ENCODE data around the gene UPK3B.
"Not testable (repeated sequence)": the region's sequence is repeated elsewhere in the genome, so short reads cannot be mapped to it uniquely, and the experiment has no call there.

The UPK3B gene

DNA sequence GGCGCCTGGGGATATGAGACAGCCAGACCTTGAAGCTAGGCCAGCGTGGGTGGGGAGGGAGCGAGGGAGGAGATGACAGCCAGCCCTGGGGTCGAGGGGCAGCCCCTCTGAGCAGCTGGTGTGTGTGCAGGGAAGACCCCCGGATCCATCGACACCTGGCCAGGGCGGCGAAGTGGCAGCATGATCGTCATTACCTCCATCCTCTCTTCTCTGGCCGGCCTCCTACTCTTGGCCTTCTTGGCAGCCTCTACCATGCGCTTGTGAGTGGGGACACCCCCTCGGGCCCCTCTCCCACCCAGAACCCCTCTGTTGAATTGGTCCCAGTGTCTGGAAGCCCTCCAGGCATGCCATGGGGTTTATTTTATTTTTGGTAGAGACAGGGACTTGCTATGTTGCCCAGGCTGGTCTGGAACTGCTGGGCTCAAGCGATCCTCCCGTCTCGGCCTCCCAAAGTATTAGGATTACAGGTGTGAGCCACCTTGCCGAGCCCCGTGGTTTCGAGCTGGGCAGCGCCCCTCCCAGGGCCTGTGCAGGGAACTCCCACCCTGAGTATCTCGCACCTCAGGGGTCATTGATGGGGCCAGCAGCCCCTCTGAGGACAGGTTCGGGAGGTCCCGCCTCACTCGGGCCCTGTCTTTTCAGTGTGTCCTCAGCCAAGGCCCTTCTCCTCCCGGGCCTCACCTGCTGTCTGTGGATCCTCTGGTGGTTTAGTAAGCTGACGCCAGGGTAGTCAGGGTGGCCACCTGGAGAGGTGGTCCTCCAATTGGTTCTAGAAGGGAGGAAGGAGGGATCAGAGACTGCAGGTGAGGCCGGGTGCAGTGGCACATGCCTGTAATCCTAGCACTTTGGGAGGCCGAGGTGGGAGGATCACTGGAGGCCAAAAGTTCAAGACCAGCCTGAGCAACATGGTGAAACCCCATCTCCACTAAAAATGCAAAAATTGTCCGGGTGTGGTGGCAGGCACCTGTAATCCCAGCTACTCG, 3.8 kb downstream of the UPK3B start:
- H3K4me3 Mint-ChIP-seq = no peak overlapping the region
- peaks cover 1% of the 10 kb centered on the region for H3K27me3 Mint-ChIP-seq
- H3K36me3 Mint-ChIP-seq = no peaks in the 10 kb centered on the region
- H3K27ac Mint-ChIP-seq = no peak overlapping the region
- no peak for ATAC-seq (ENCODE audit: low read depth)
- no peaks in the 10 kb centered on the region for H3K9me3 Mint-ChIP-seq
- DNase-seq (ENCODE audit: low spot score in 2 of 2) = no peak
- H3K4me1 Mint-ChIP-seq = no peaks in the 10 kb centered on the region

DNA sequence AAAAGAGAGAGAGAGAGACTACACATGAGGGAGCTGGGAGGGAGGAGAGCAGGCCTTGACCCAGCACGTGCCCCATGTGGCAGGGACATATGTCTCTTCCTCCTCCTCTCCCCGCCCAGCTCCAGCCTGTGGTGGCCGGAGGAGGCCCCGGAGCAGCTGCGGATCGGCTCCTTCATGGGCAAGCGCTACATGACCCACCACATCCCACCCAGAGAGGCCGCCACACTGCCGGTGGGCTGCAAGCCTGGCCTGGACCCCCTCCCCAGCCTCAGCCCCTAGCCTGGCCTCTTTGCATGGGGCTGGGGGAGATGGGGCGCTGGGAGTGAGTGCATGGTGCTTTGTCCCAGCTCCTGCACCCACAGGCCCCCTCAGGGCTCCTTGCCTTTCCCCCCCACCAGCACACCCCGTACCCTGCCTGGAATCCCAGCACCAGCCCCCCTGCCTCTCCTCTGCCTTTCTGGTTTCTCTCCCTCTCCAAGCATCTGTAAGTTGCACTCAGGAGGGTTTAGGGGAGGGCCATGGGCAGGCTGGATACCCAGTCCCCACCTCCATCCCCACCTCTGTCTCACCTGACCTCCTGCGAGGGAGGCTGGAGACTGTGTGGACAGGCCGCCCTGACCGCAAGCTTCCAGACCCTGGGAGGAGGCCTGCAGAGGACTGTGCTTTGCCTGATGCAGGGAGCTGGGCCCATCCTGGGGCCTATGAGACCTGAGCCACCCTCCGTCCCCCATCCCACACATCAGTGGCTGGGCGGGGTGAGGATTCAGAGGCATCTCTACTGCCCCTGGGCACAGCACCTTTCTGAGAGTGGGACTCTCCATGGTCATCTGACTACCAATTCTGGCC, 4.8 kb downstream of the UPK3B start:
- DNase-seq (ENCODE audit: low spot score in 2 of 2) (no peak), ATAC-seq (ENCODE audit: low read depth) (no peak)
- Mint-ChIP-seq H3K9me3 (no peaks in the 10 kb centered on the region), H3K36me3 (no peaks in the 10 kb centered on the region), H3K4me3 (no peak overlapping the region), H3K27me3 (peaks cover 1% of the 10 kb centered on the region), H3K27ac (no peak overlapping the region), H3K4me1 (no peaks in the 10 kb centered on the region)

DNA sequence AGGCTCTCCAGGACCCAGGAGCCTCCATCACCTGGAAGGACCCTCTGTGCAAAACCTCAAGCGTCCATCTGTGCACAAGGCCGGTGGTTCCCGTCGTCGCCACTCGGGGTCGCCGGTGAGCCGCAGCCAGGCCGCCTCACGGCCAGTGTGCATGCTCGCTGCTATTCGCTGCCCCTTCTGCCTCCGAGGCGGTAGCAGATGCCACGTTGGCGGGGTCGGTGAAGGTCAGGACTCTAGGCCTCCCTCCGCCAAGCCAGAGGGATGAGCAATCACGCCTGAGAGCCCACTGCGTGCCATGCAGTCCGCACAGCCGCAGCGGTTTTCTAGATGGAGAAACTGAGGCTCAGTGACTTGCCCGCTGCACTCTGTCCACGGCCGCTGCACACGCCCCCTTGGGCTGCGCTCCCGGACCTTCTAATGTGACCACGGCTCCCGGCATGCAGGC, 5.7 kb downstream of the UPK3B start:
- no peaks in the 10 kb centered on the region for H3K36me3 Mint-ChIP-seq
- no peaks in the 10 kb centered on the region for H3K4me1 Mint-ChIP-seq
- peak; percentile 77 for ATAC-seq (ENCODE audit: low read depth)
- peak; percentile 44 to 67 for DNase-seq (ENCODE audit: low spot score in 2 of 2)
- no peaks in the 10 kb centered on the region for H3K9me3 Mint-ChIP-seq
- peaks cover 1% of the 10 kb centered on the region for H3K27me3 Mint-ChIP-seq
- no peak overlapping the region for H3K27ac Mint-ChIP-seq
- no peak overlapping the region for H3K4me3 Mint-ChIP-seq

DNA sequence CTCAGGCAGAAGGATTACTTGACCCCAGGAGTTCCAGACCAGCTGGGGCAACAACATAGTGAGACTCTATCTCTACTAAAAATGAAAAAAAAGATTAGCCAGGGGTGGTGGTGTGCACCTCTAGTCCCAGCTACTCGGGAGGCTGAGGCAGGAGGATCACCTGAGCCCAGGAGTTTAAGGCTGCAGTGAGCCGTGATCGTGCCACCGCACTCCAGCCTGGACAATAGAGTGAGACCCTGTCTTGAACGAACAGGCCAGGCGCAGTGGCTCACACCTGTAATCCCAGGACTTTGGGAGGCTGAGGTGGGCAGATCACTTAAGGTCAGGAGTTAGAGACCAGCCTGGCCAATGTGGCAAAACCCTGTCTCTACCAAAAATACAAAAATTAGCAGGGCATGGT, 6.6 kb downstream of the UPK3B start:
- H3K4me1 Mint-ChIP-seq; ATAC-seq (ENCODE audit: low read depth); DNase-seq (ENCODE audit: low spot score in 2 of 2); H3K27me3 Mint-ChIP-seq; H3K4me3 Mint-ChIP-seq; H3K9me3 Mint-ChIP-seq; H3K27ac Mint-ChIP-seq; H3K36me3 Mint-ChIP-seq: not testable (repeated sequence)

DNA sequence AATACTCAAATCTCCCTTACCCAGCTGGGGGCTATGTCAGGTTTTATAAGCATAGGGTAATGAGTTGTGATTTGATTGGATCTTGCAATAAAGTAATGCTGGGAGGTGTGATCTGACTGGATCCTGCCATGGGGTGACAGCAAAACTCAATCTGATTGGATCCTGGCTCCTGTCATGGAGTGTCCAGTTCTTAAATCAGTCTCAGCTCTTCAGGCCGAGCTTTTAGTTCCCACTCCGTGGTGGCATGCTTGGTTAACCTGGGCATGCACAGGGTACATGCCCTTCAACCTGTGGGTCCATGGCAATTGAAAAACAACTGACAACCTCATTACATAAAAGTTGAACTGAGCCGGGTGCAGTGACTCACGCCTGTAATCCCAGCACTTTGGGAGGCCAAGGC, 15.8 kb downstream of the UPK3B start:
- DNase-seq (ENCODE audit: low spot score in 2 of 2); H3K4me1 Mint-ChIP-seq; H3K36me3 Mint-ChIP-seq; H3K9me3 Mint-ChIP-seq; H3K27me3 Mint-ChIP-seq; H3K4me3 Mint-ChIP-seq; ATAC-seq (ENCODE audit: low read depth); H3K27ac Mint-ChIP-seq: not testable (repeated sequence)

DNA sequence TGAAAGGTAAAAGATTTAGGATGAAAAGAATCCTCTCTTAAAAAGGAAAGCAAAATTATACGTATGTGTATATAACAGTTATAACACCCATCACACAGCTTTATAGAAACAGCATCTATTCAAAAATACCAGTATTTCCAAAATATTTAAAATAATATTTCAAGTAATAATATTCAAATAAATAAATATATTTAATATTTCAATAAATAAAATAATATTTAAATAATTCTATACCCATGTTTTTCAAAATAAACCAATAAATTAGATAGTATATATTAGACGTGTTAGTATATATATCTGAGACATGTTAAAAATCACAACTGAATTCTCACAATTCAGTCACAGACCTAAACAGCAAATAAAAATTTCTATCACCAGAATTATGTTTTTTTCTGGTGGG, 21.3 kb downstream of the UPK3B start:
- H3K9me3 Mint-ChIP-seq; H3K36me3 Mint-ChIP-seq; ATAC-seq (ENCODE audit: low read depth); H3K4me1 Mint-ChIP-seq; H3K4me3 Mint-ChIP-seq; H3K27me3 Mint-ChIP-seq; H3K27ac Mint-ChIP-seq; DNase-seq (ENCODE audit: low spot score in 2 of 2): not testable (repeated sequence)

DNA sequence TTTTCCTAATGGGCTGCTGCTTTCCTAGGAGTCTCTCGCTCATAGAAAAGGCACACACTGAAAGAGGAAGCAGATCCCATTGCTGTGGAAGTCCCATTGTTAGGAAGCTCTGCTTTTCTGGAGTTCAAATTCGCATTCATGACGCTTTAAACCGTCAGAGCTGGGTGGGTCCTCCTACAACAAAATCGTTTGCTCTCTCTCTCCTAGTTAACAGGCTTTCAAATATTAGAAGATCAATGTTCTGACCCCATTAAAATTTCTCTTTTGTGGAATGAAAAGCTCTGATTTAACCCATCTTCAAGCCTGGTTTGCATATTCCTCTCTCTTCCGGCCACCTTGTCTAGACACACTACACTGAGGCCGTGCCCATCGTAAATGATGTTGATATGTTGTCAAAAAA, 32.8 kb downstream of the UPK3B start, which contains the start of gene SPDYE16:
TSS of gene SPDYE16 (minus strand) at position 101 of the 400 bp plus-strand sequence. CDS start 1,838 bp downstream, outside the sequence.
- not testable (repeated sequence) for ATAC-seq (ENCODE audit: low read depth); H3K27ac Mint-ChIP-seq; DNase-seq (ENCODE audit: low spot score in 2 of 2); H3K4me3 Mint-ChIP-seq; H3K4me1 Mint-ChIP-seq; H3K36me3 Mint-ChIP-seq; H3K9me3 Mint-ChIP-seq; H3K27me3 Mint-ChIP-seq

DNA sequence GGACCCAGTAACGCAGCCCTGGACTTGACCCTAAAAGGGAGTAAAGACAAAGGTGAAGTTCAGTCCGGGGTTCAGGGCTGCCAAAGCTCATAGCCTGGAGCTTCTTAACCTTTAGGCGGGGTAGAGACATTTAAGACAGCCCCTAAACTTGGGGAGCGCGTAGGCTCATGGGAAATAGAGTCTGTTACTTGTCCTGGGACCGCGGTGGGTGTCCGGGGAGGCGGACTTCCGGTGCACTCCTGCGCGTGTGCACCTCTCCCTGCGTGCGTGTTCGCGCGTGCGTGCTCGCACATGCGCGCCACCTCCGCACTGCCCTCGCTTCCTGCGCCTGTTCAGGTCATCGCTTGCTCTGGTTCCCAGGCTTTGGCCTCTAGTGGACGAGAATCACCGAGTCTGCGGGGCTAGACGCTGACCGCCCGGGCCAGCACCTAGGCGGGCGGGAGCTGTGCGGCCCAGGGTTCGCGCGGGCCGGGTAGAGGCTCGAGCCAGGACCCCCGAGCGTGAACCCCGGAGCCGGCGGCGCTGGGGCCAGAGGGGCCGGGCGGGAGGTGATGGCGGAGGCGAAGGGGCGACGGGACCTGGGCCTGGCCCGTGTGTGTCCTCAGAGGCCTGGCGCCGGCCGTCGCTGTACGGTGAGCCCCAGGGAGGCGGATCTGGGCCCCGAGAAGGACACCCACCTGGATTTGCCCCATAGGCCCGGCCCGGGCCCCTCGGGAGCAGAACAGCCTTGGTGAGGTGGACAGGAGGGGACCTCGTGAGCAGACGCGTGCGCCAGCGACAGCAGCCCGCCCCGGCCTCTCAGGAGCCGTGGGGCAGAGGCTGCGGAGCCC, 38.9 kb downstream of the UPK3B start:
- not testable (repeated sequence) for H3K9me3 Mint-ChIP-seq, H3K27me3 Mint-ChIP-seq, H3K4me1 Mint-ChIP-seq, H3K36me3 Mint-ChIP-seq
- DNase-seq (ENCODE audit: low spot score in 2 of 2) = peak; percentile 49 to 62
- Mint-ChIP-seq H3K4me3 (peak overlapping the region; percentile 94), H3K27ac (peak overlapping the region; percentile 90)
- peak; percentile 97 for ATAC-seq (ENCODE audit: low read depth)

DNA sequence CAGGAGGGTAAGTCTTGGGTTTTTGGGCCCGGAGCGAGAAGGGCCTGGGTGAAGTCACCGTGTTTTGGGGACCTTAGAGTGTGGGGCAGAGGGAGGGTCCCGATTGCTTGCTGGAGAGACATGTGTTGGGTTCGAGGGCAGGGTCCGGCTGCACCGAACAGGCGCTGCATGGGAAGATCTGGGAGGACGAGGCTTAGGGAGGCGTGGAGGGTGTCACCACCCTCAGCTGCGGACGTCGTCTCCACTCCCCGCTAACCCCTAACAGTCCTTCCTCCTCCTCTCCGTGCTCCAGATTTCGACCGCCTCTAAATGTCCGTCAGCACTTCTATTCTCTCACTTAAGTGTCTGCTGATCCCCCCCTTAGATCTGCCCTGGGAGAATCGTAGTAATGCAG, 39.5 kb downstream of the UPK3B start:
- peak overlapping the region; percentile 90 for H3K27ac Mint-ChIP-seq
- H3K9me3 Mint-ChIP-seq; H3K36me3 Mint-ChIP-seq; H3K27me3 Mint-ChIP-seq; ATAC-seq (ENCODE audit: low read depth); H3K4me1 Mint-ChIP-seq: not testable (repeated sequence)
- peak overlapping the region; percentile 94 for H3K4me3 Mint-ChIP-seq
- DNase-seq (ENCODE audit: low spot score in 2 of 2) = peak in 1 of 2 donors; percentile 10

DNA sequence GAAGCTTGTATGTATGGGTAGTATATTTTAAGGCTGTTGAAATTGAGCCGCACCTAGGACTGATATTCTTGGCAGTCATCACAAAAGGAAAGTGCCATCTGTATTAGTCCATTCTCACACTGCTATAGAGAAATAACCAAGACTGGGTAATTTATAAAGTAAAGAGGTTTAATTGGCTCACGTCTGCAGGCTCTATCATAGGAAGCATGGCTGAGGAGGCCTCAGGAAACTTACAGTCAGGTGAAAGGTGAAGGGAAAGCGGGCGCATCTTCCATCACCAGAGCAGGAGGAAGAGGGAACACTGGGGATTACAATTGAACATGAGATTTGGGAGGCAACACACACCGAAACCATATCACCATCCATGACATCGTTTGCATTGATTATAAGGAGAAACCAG, 41.6 kb downstream of the UPK3B start:
- H3K4me1 Mint-ChIP-seq; H3K9me3 Mint-ChIP-seq; H3K27me3 Mint-ChIP-seq; DNase-seq (ENCODE audit: low spot score in 2 of 2); H3K27ac Mint-ChIP-seq; H3K36me3 Mint-ChIP-seq; H3K4me3 Mint-ChIP-seq; ATAC-seq (ENCODE audit: low read depth): not testable (repeated sequence)

DNA sequence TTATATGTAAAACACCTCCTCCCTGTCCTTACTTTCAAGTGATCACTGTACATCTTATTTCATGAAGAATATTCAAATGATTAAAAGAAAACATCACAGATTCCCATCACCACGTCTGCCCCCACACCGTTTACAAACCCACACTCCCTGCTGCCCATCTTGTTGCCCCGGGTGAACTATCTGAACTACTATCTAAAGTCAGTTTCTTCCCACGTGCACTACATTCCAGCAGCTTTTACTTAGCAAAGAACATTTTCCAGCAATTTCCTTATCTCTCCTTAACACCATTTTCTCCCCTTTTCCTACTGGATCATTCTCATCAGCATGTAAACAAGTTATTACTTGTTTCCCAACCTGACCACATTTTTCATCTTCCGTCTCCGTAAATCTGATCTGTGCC, 49.3 kb downstream of the UPK3B start:
- DNase-seq (ENCODE audit: low spot score in 2 of 2); H3K4me3 Mint-ChIP-seq; H3K27me3 Mint-ChIP-seq; ATAC-seq (ENCODE audit: low read depth); H3K9me3 Mint-ChIP-seq: not testable (repeated sequence)
- Mint-ChIP-seq H3K27ac (peak overlapping the region; percentile 33), H3K4me1 (peaks cover 16% of the 10 kb centered on the region), H3K36me3 (peaks cover 30% of the 10 kb centered on the region)

DNA sequence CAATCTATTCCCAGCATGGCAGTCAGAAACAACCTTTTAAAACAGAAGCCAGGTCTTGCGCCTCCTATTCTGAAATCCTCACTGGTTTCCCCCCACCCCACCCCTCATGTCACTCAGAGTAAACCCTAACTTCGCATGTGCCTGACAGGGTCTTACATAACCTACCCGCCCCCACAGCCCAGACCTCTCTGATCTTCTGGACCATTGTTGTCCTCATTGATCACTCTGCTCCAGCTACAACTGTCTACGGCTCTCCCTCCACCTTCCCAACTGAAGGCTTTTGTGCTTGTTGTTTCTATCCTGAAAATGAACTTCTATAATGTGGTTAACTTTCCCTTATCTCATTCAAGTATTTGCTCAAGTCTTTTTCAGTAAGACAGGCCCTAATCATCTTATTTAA, 49.8 kb downstream of the UPK3B start:
- ATAC-seq (ENCODE audit: low read depth); DNase-seq (ENCODE audit: low spot score in 2 of 2); H3K27me3 Mint-ChIP-seq; H3K9me3 Mint-ChIP-seq; H3K4me3 Mint-ChIP-seq; H3K27ac Mint-ChIP-seq: not testable (repeated sequence)
- H3K4me1 Mint-ChIP-seq = peaks cover 16% of the 10 kb centered on the region
- peaks cover 28% of the 10 kb centered on the region for H3K36me3 Mint-ChIP-seq

DNA sequence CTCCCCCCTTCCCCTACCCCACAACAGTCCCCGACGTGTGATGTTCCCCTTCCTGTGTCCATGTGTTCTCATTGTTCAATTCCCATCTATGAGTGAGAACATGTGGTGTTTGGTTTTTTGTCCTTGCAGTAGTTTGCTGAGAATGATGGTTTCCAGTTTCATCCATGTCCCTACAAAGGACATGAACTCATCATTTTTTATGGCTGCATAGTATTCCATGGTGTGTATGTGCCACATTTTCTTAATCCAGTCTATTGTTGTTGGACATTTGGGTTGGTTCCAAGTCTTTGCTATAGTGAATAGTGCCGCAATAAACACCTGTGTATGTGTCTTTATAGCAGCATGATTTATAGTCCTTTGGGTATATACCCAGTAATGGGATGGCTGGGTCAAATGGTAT, 51.0 kb downstream of the UPK3B start:
- H3K27ac Mint-ChIP-seq; H3K4me3 Mint-ChIP-seq; ATAC-seq (ENCODE audit: low read depth); H3K27me3 Mint-ChIP-seq; DNase-seq (ENCODE audit: low spot score in 2 of 2); H3K9me3 Mint-ChIP-seq: not testable (repeated sequence)
- Mint-ChIP-seq H3K36me3 (peaks cover 31% of the 10 kb centered on the region), H3K4me1 (peaks cover 18% of the 10 kb centered on the region)

Data from memory B cell (primary cell).